Measurements from ENCODE around the gene PSAP. TPM values are rescaled to one million over a fixed set of nuclear protein-coding genes. Genes with fewer than 3 reads are reported as not detected.

PSAP gene
- total and polyA plus RNA-seq, 4 experiments from 2014 or later: 248 to 611 (median 324) TPM

DNA sequence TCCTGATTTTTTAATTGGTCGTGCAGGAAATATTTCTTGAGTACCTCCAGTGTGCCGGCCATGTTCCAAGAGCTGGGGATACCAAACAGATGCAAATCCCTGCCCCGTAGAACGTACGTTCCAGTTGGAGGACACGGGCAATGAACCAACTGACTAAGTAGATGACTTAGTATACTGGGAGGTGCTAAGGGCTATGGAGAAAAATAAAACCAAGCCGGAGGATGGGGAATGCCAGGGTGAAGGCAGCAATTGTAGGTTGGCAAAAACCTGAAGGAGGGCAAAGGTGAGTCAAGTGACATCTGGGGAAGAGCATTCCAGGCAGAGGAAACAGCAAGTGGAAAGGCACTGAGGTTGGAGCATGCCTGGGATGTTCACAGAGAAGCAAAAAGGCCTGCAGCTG, 70.9 kb downstream of the PSAP start:
- intact Hi-C loops (cut with micrococcal nuclease): no loop called here
- H3K36me3 ChIP-seq (ENCODE audit: insufficient read depth, low read length): no peaks in the 10 kb centered on the region
- no peak overlapping the region for H3K4me3 Mint-ChIP-seq
- ChIA-PET CTCF (ENCODE audit: partially characterized antibody) (no interaction called here), POLR2A (ENCODE audit: partially characterized antibody) (no interaction called here)
- no peak overlapping the region for H3K27ac Mint-ChIP-seq
- H3K4me3 ChIP-seq (ENCODE audit: low read length in 2 of 2): no peak overlapping the region
- no peak for DNase-seq
- no peaks in the 10 kb centered on the region for H3K36me3 Mint-ChIP-seq
- H3K27ac ChIP-seq (ENCODE audit: low read depth, low read length): no peak overlapping the region
- H3K9me3 ChIP-seq (ENCODE audit: control insufficient read depth in 1 of 2, low read length in 2 of 2): no peaks in the 10 kb centered on the region
- no peaks in the 10 kb centered on the region for H3K27me3 ChIP-seq (ENCODE audit: insufficient read depth, low read length)
- H3K4me1 ChIP-seq (ENCODE audit: insufficient read depth, low read length): peaks cover 18% of the 10 kb centered on the region
- H3K27me3 Mint-ChIP-seq: peaks cover 0 to 2% of the 10 kb centered on the region in 2 donors
- H3K4me1 Mint-ChIP-seq: peaks cover 13 to 23% (median 20%) of the 10 kb centered on the region in 4 donors
- peaks cover 0 to 2% (median 0%) of the 10 kb centered on the region in 8 donors for H3K9me3 Mint-ChIP-seq

DNA sequence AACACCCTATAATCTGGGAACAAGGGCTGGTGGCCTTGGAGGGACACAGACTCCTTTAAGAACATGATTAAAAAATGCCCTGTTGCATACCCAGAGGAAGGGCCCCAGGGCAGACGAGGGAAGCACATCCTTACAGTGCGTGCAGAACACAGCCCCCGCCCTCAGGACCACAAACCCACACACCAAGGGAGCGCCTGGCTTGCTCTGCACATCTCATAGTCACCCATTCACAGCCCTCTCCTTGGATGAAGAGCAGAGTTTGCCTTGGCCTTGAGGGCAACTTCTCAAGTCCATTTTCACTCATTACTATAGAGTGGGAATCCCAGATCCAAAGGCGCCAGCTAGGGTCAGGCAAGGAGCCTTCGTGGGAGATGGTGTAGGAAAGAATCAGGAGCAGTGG, 71.4 kb downstream of the PSAP start:
- ChIA-PET POLR2A (ENCODE audit: partially characterized antibody) (no interaction called here), CTCF (ENCODE audit: partially characterized antibody) (no interaction called here)
- H3K27me3 Mint-ChIP-seq: peaks cover 0 to 2% of the 10 kb centered on the region in 2 donors
- no peak overlapping the region for H3K27ac ChIP-seq (ENCODE audit: low read depth, low read length)
- H3K4me1 Mint-ChIP-seq: peaks cover 14 to 27% (median 23%) of the 10 kb centered on the region in 4 donors
- H3K27ac Mint-ChIP-seq: no peak overlapping the region
- H3K4me1 ChIP-seq (ENCODE audit: insufficient read depth, low read length): peaks cover 23% of the 10 kb centered on the region
- no peak overlapping the region for H3K4me3 ChIP-seq (ENCODE audit: low read length in 2 of 2)
- H3K27me3 ChIP-seq (ENCODE audit: insufficient read depth, low read length): no peaks in the 10 kb centered on the region
- no peaks in the 10 kb centered on the region for H3K9me3 ChIP-seq (ENCODE audit: control insufficient read depth in 1 of 2, low read length in 2 of 2)
- peaks cover 0 to 2% (median 0%) of the 10 kb centered on the region in 8 donors for H3K9me3 Mint-ChIP-seq
- intact Hi-C loops (cut with micrococcal nuclease): loop anchor here (10.0 kb wide), 1 partner anchor 965 kb away; the partner anchor contains the start of gene SGPL1
- H3K4me3 Mint-ChIP-seq: no peak overlapping the region
- no peak for DNase-seq
- no peaks in the 10 kb centered on the region for H3K36me3 Mint-ChIP-seq
- H3K36me3 ChIP-seq (ENCODE audit: insufficient read depth, low read length): no peaks in the 10 kb centered on the region

DNA sequence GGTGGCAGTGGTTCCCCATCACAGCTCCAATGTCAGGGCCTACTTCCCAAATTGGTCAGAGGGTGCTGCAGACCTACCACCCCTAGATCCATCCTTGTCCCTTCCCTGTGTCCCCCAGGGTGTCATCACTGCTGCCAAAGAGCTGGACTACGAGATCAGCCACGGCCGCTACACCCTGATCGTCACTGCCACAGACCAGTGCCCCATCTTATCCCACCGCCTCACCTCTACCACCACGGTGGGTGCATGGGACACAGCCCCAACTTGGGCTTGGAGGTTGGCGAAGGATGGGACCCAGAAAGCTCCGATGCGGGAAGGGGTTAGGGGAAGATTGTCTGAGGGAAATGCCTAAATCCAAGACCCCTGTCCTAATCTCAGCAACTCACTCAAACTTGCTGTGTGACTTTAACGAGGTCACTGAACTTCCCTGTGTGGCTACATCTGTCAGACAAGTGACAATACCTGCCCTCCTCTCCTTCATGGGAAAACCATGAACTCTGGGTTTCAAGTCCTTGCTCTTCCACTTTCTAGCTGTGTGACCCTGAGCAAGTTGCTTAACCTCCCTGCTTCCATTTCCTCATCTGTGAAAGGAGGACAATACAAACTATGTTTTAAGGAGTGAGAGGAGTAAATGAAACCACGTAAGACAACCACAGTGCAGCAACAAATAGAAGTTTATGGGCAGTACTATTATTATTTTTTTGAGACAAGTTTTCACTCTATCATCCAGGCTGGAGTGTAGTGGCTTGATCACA, 72.8 kb downstream of the PSAP start:
- Histone ChIP-seq H3K9me3 (ENCODE audit: control insufficient read depth in 1 of 2, low read length in 2 of 2) (no peaks in the 10 kb centered on the region), H3K27me3 (ENCODE audit: insufficient read depth, low read length) (no peaks in the 10 kb centered on the region), H3K36me3 (ENCODE audit: insufficient read depth, low read length) (no peaks in the 10 kb centered on the region), H3K27ac (ENCODE audit: low read depth, low read length) (no peak overlapping the region), H3K4me1 (ENCODE audit: insufficient read depth, low read length) (peaks cover 35% of the 10 kb centered on the region), H3K4me3 (ENCODE audit: low read length in 2 of 2) (no peak overlapping the region)
- Mint-ChIP-seq H3K9me3 (no peaks in the 10 kb centered on the region), H3K36me3 (no peaks in the 10 kb centered on the region), H3K4me3 (no peak overlapping the region), H3K4me1 (peaks cover 24 to 39% (median 34%) of the 10 kb centered on the region in 4 donors), H3K27me3 (no peaks in the 10 kb centered on the region), H3K27ac (peak overlapping the region in 1 of 7 donors; percentile 30)
- CTCF ChIA-PET (ENCODE audit: partially characterized antibody): interaction anchor here (0.9 to 1.2 kb wide), 2 partner anchors 22 to 33 kb away, joined by 3 read pairs; no protein-coding TSS in a partner anchor
- intact Hi-C loops (cut with micrococcal nuclease): loop anchor here (10.0 kb wide), 1 partner anchor 963 kb away; the partner anchor contains the start of gene SGPL1
- no peak for DNase-seq
- POLR2A ChIA-PET (ENCODE audit: partially characterized antibody): interaction anchor here (18.0 to 18.5 kb wide), 2 partner anchors 31 to 51 kb away, joined by 444 to 1035 read pairs; no protein-coding TSS in a partner anchor

DNA sequence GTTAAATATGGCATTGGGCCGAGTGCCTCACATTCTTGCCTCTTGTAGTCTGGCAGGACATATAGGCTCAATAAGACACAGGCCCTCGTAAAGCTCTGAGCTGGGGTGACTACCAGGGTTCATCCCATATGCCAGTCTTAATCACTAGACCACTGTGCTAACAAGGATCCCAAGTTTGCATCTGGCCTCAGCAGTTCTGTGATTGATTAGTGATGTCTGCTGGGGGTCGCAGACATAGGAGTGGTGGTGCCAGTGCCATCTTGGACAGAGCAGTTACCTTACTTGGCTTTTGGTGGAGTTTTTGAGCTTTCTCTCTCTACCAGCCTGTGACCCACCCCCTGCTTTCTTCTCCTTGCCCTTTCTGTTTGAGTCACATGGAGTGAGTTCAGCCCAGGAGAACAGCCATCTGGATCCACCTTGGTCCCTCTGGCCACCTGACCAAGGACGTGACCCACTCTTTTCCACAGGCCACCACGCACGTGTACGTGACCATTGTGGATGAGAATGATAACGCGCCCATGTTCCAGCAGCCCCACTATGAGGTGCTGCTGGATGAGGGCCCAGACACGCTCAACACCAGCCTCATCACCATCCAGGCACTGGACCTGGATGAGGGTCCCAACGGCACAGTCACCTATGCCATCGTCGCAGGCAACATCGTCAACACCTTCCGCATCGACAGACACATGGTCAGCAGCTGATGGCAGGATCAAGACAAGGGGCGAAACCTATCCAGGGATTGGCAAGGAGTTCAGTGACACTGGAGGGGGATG, 73.7 kb downstream of the PSAP start:
- Mint-ChIP-seq H3K9me3 (no peaks in the 10 kb centered on the region), H3K4me3 (peak overlapping the region in 1 of 8 donors; percentile 23), H3K27ac (peak overlapping the region in 5 of 7 donors; percentile 29 to 99 (median 54)), H3K4me1 (peaks cover 24 to 42% (median 34%) of the 10 kb centered on the region in 4 donors), H3K27me3 (no peaks in the 10 kb centered on the region), H3K36me3 (peaks cover under 1 to 5% of the 10 kb centered on the region in 2 donors)
- Histone ChIP-seq H3K36me3 (ENCODE audit: insufficient read depth, low read length) (no peaks in the 10 kb centered on the region), H3K27me3 (ENCODE audit: insufficient read depth, low read length) (no peaks in the 10 kb centered on the region), H3K4me3 (ENCODE audit: low read length in 2 of 2) (no peak overlapping the region), H3K9me3 (ENCODE audit: control insufficient read depth in 1 of 2, low read length in 2 of 2) (no peaks in the 10 kb centered on the region), H3K4me1 (ENCODE audit: insufficient read depth, low read length) (peaks cover 35% of the 10 kb centered on the region), H3K27ac (ENCODE audit: low read depth, low read length) (no peak overlapping the region)
- POLR2A ChIA-PET (ENCODE audit: partially characterized antibody): interaction anchor here (18.0 to 18.5 kb wide), 2 partner anchors 30 to 50 kb away, joined by 444 to 1035 read pairs; no protein-coding TSS in a partner anchor
- CTCF ChIA-PET (ENCODE audit: partially characterized antibody): interaction anchor here (1.1 to 16.3 kb wide), 6 partner anchors 34 to 140 kb away, joined by 3 to 379 read pairs (median 34); no protein-coding TSS in a partner anchor
- intact Hi-C loops (cut with micrococcal nuclease): loop anchor here (10.0 kb wide), 1 partner anchor 963 kb away; the partner anchor contains the start of gene SGPL1
- no peak for DNase-seq

DNA sequence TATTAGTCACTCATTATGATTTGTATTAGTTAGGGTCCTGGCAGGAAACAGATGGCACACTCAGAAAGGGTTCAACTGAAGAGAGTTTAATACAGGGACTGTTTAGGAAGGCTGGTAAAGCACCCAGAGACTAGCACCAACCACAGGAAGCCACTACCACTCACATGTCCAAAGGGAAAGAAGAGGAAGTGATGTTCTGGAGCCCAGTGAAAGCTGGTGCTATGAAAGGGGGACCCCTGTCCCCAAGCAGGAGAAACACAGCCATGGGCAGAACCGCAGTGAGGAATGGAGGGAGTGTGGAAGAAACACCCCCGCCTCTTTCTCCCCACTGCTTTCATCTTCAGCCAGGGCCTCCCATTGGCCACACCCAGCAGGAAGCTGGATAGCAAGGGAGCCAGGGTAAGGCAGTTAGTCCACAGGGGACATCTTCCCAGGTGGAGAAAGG, 74.5 kb downstream of the PSAP start:
- Histone ChIP-seq H3K36me3 (ENCODE audit: insufficient read depth, low read length) (no peaks in the 10 kb centered on the region), H3K4me3 (ENCODE audit: low read length in 2 of 2) (no peak overlapping the region), H3K4me1 (ENCODE audit: insufficient read depth, low read length) (peaks cover 43% of the 10 kb centered on the region), H3K9me3 (ENCODE audit: control insufficient read depth in 1 of 2, low read length in 2 of 2) (no peaks in the 10 kb centered on the region), H3K27ac (ENCODE audit: low read depth, low read length) (no peak overlapping the region), H3K27me3 (ENCODE audit: insufficient read depth, low read length) (no peaks in the 10 kb centered on the region)
- Mint-ChIP-seq H3K4me1 (peaks cover 24 to 51% (median 38%) of the 10 kb centered on the region in 4 donors), H3K27me3 (no peaks in the 10 kb centered on the region), H3K36me3 (peaks cover 9 to 12% of the 10 kb centered on the region in 2 donors), H3K27ac (peak overlapping the region in 5 of 7 donors; percentile 63 to 99 (median 79)), H3K9me3 (no peaks in the 10 kb centered on the region), H3K4me3 (peak overlapping the region in 4 of 8 donors; percentile 17 to 56 (median 37))
- ChIA-PET CTCF (ENCODE audit: partially characterized antibody) (interaction anchor here (1.1 to 16.3 kb wide), 5 partner anchors 35 to 139 kb away, joined by 3 to 379 read pairs (median 64); no protein-coding TSS in a partner anchor), POLR2A (ENCODE audit: partially characterized antibody) (interaction anchor here (18.0 to 18.5 kb wide), 2 partner anchors 29 to 49 kb away, joined by 444 to 1035 read pairs; no protein-coding TSS in a partner anchor)
- intact Hi-C loops (cut with micrococcal nuclease): loop anchor here (10.0 kb wide), 1 partner anchor 962 kb away; the partner anchor contains the start of gene SGPL1
- DNase-seq: no peak

DNA sequence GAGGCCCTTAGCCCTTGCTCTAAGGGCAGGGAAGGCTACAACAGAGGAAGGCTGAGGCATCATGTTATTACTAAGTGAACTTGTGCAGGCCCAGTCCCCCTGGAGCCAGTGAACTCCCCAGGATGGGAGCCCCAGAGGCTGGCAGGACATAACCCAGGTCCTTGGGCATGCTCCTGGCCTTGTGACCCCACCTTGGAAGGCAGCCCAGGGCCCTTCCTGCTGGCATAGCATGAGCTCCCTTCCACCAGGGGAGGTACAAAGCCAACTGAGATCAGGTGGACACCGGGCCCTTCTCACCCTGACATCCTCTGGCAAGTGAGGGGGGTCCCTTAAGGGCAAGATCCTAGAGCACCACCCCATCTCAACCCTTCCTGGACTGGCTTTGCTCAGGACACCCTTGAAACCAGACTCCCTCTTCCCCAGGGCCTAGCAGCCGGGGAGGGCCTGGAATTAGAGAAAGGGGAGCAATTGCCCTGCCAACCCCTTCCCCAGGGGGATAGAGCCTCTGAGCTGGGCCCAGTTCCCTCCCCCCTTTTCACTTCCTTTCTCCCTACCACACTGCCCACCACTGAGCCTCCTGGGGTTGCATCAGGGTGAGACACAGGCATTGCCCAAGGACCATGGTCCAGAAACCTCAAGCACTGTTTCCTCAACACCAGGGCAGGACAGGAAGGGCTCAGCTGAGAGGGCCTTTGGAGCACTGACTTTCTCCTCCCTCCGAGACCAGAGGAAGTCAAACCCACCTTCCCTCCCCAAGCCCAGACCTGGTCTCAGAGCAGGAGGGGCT, 75.9 kb downstream of the PSAP start:
- Histone ChIP-seq H3K9me3 (ENCODE audit: control insufficient read depth in 1 of 2, low read length in 2 of 2) (no peaks in the 10 kb centered on the region), H3K27ac (ENCODE audit: low read depth, low read length) (no peak overlapping the region), H3K4me3 (ENCODE audit: low read length in 2 of 2) (no peak overlapping the region), H3K27me3 (ENCODE audit: insufficient read depth, low read length) (no peaks in the 10 kb centered on the region), H3K4me1 (ENCODE audit: insufficient read depth, low read length) (peaks cover 56% of the 10 kb centered on the region), H3K36me3 (ENCODE audit: insufficient read depth, low read length) (no peaks in the 10 kb centered on the region)
- peak overlapping the region; percentile 79 to 99 (median 90) for H3K27ac Mint-ChIP-seq
- intact Hi-C loops (cut with micrococcal nuclease): loop anchor here (10.0 kb wide), 1 partner anchor 960 kb away; the partner anchor contains the start of gene SGPL1
- DNase-seq: no peak
- H3K4me3 Mint-ChIP-seq: peak overlapping the region in 7 of 8 donors; percentile 39 to 96 (median 81)
- H3K36me3 Mint-ChIP-seq: peaks cover 16 to 24% of the 10 kb centered on the region in 2 donors
- H3K9me3 Mint-ChIP-seq: no peaks in the 10 kb centered on the region
- POLR2A ChIA-PET (ENCODE audit: partially characterized antibody): interaction anchor here (1.0 to 18.5 kb wide), 7 partner anchors 13 to 116 kb away, joined by 3 to 1035 read pairs (median 4); partner anchors contain the start of gene PSAP
- H3K4me1 Mint-ChIP-seq: peaks cover 30 to 65% (median 47%) of the 10 kb centered on the region in 4 donors
- CTCF ChIA-PET (ENCODE audit: partially characterized antibody): interaction anchor here (2.6 to 16.3 kb wide), 9 partner anchors 12 to 456 kb away, joined by 8 to 379 read pairs (median 46); partner anchors contain the start of gene SLC29A3
- H3K27me3 Mint-ChIP-seq: no peaks in the 10 kb centered on the region
